PC-9 (cell line): ENCODE results near the gene MICAL3. TPM values are rescaled to one million over a fixed set of nuclear protein-coding genes. Genes with fewer than 3 reads are reported as not detected.

Experiments used
- BruUV-seq: library from RNA; stranded (reverse); fragments of 400-500 nt; replicated peaks from 2 replicates; lab custom pipeline; 2021; lab: Mats Ljungman, UMichigan
- CTCF ChIA-PET: fragments of 300-600 bp; sonication (Branson Sonifier 250); formaldehyde crosslinking; loops from one replicate; lab custom pipeline; 2022; ENCODE audit warnings: antibody characterized with exemption; lab: Charles Lee
- POLR2A ChIA-PET: fragments of 300-600 bp; sonication (Branson Sonifier 250); formaldehyde crosslinking; loops from one replicate; lab custom pipeline; 2022; ENCODE audit warnings: antibody characterized with exemption; ENCODE audit not compliant: unreplicated experiment; lab: Charles Lee
- DNase-seq, 2 experiments: peaks; one replicate each; pipeline versions ENCODE4 v3.0.0 to v3.0.0-alpha.2; 2015 to 2022; ENCODE audit warnings: mixed read lengths in 1 of 2
- H2AFZ ChIP-seq: fragments of 200-600 bp; sonication (generic); 2 replicates; pipeline ENCODE4 v1.8.1; 2017; ENCODE audit warnings: antibody characterized with exemption
- H3F3A ChIP-seq: fragments of 200-600 bp; sonication (generic); 2 replicates; pipeline ENCODE4 v1.8.1; 2017; ENCODE audit warnings: antibody characterized with exemption, mild to moderate bottlenecking, low read depth; ENCODE audit not compliant: insufficient read depth
- H3K27ac ChIP-seq: fragments of 200-600 bp; sonication (generic); 2 replicates; pipeline ENCODE4 v1.6.1; 2016; ENCODE audit warnings: mixed run types
- H3K27me3 ChIP-seq: fragments of 200-600 bp; sonication (generic); 2 replicates; pipeline ENCODE4 v1.6.1; 2016; ENCODE audit warnings: low read depth, mixed run types; ENCODE audit not compliant: insufficient read depth
- H3K36me3 ChIP-seq: fragments of 200-600 bp; sonication (generic); 2 replicates; pipeline ENCODE4 v1.6.1; 2016; ENCODE audit warnings: low read depth, mixed run types
- H3K4me1 ChIP-seq: fragments of 200-600 bp; sonication (generic); replicated peaks from 2 replicates; pipeline ENCODE4 v1.6.1; 2016; ENCODE audit warnings: mixed run types; ENCODE audit not compliant: insufficient read depth
- H3K4me2 ChIP-seq: fragments of 200-600 bp; sonication (generic); 2 replicates; pipeline ENCODE4 v1.6.1; 2017; ENCODE audit warnings: mixed run types
- H3K4me3 ChIP-seq: fragments of 200-600 bp; sonication (generic); 2 replicates; pipeline ENCODE4 v1.6.1; 2016; ENCODE audit warnings: mixed run types
- H3K79me2 ChIP-seq: fragments of 200-600 bp; sonication (generic); 2 replicates; pipeline ENCODE4 v1.6.1; 2017; ENCODE audit warnings: low read depth, mixed run types
- H3K9me2 ChIP-seq: fragments of 200-600 bp; sonication (generic); 2 replicates; pipeline ENCODE4 v1.8.1; 2017; ENCODE audit warnings: mild to moderate bottlenecking; ENCODE audit not compliant: insufficient read depth
- H3K9me3 ChIP-seq: fragments of 200-600 bp; sonication (generic); 2 replicates; pipeline ENCODE4 v1.8.1; 2016; ENCODE audit warnings: low read depth; ENCODE audit not compliant: insufficient read depth
- H4K20me1 ChIP-seq: fragments of 200-600 bp; sonication (generic); 2 replicates; pipeline ENCODE4 v1.8.1; 2017; ENCODE audit not compliant: insufficient read depth
- EZH2 ChIP-seq: fragments of 200-600 bp; sonication (generic); IDR thresholded peaks from 2 replicates; pipeline ENCODE4 v1.8.0; 2017; ENCODE audit warnings: antibody characterized with exemption, low read depth
- intact Hi-C: fragments of 100-400 bp; cut with micrococcal nuclease; formaldehyde crosslinking; loops from one replicate; pipeline ENCODE4 v1.10.0; 2022; ENCODE audit not compliant: unreplicated experiment
- total RNA-seq: library from RNA; stranded (reverse); gene quantifications from 2 replicates; pipeline ENCODE4 v1.2.3, GENCODE V29; 2021
- TF ChIP-seq, protein P1 (sequence below): fragments of 200-600 bp; sonication (generic); conservative IDR thresholded peaks from 2 replicates; pipeline ENCODE4 v1.6.1; 2017; ENCODE audit warnings: mixed run types, antibody characterized with exemption, mild to moderate bottlenecking, moderate library complexity

MICAL3 gene
- total RNA-seq, 1 experiment from 2014 or later = 27.4 TPM

DNA sequence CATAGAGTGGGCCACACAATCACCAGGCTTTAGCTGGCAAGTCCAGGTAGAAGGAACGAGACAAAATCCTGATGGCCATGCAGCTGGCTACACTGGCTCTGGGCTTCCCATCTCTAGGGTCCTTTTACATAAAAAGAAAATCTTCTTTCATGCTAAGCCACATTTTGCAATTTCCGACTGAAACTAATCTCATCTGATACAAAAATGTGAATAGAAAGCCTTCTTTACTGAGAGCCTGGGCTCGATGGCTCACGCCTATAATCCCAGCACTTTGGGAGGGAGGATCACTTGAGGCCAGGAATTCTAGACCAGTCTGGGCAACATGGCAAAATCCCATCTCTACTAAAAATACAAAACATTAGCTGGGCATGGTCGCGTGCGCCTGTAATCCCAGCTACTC, 67.2 kb downstream of the MICAL3 start:
- intact Hi-C loops = no loop called here
- Histone ChIP-seq H3K9me3 (no peaks in the 10 kb centered on the region), H3K4me2 (no peak overlapping the region), H2AFZ (no peak overlapping the region), H3F3A (no peaks in the 10 kb centered on the region), H3K27me3 (no peaks in the 10 kb centered on the region), H3K4me3 (no peak overlapping the region), H3K79me2 (no peaks in the 10 kb centered on the region; the same call in 1 of the 2 replicates), H3K9me2 (no peaks in the 10 kb centered on the region), H3K27ac (no peak overlapping the region), H3K36me3 (no peaks in the 10 kb centered on the region), H4K20me1 (no peaks in the 10 kb centered on the region), H3K4me1 (no peaks in the 10 kb centered on the region)
- no peak for DNase-seq
- no peak for TF ChIP-seq EZH2
- TF ChIP-seq, protein P1, sequence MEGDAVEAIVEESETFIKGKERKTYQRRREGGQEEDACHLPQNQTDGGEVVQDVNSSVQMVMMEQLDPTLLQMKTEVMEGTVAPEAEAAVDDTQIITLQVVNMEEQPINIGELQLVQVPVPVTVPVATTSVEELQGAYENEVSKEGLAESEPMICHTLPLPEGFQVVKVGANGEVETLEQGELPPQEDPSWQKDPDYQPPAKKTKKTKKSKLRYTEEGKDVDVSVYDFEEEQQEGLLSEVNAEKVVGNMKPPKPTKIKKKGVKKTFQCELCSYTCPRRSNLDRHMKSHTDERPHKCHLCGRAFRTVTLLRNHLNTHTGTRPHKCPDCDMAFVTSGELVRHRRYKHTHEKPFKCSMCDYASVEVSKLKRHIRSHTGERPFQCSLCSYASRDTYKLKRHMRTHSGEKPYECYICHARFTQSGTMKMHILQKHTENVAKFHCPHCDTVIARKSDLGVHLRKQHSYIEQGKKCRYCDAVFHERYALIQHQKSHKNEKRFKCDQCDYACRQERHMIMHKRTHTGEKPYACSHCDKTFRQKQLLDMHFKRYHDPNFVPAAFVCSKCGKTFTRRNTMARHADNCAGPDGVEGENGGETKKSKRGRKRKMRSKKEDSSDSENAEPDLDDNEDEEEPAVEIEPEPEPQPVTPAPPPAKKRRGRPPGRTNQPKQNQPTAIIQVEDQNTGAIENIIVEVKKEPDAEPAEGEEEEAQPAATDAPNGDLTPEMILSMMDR = no peak
- POLR2A ChIA-PET = interaction anchor here (0.6 kb wide), 1 partner anchor 328 kb away, joined by 5 read pairs; no protein-coding TSS in a partner anchor
- BruUV-seq = no TSS peak
- CTCF ChIA-PET = no interaction called here

DNA sequence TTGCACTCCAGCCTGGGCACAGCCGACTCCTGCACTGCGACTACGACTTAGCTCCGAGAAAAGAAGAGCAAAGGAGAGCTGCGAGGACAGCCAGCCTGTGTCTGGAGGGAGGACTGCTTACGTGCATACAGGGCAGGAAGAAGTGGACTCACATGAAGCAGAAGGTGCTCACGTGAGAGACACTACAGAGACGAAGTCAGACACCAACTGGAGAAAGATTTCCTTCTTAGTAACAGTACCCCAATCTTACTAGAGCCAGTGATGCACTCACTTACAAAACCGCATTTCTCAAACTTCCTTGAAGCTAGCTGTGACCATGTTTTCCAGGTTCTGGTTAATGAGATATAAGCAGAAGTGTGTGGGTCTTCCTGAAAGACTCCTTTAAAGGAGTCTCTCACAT, 67.7 kb downstream of the MICAL3 start:
- intact Hi-C loops = no loop called here
- ChIA-PET POLR2A (no interaction called here), CTCF (interaction anchor here (1.4 kb wide), 1 partner anchor 120 kb away, joined by 3 read pairs; no protein-coding TSS in a partner anchor)
- Histone ChIP-seq H3K4me2 (no peak overlapping the region), H3K9me3 (no peaks in the 10 kb centered on the region), H3F3A (no peaks in the 10 kb centered on the region), H3K27me3 (no peaks in the 10 kb centered on the region), H2AFZ (no peak overlapping the region), H3K4me1 (no peaks in the 10 kb centered on the region), H3K79me2 (no peaks in the 10 kb centered on the region; the same call in 1 of the 2 replicates), H4K20me1 (no peaks in the 10 kb centered on the region), H3K36me3 (no peaks in the 10 kb centered on the region), H3K27ac (no peak overlapping the region), H3K4me3 (no peak overlapping the region), H3K9me2 (no peaks in the 10 kb centered on the region)
- DNase-seq = no peak
- no TSS peak for BruUV-seq
- TF ChIP-seq, protein P1 = no peak
- no peak for TF ChIP-seq EZH2

DNA sequence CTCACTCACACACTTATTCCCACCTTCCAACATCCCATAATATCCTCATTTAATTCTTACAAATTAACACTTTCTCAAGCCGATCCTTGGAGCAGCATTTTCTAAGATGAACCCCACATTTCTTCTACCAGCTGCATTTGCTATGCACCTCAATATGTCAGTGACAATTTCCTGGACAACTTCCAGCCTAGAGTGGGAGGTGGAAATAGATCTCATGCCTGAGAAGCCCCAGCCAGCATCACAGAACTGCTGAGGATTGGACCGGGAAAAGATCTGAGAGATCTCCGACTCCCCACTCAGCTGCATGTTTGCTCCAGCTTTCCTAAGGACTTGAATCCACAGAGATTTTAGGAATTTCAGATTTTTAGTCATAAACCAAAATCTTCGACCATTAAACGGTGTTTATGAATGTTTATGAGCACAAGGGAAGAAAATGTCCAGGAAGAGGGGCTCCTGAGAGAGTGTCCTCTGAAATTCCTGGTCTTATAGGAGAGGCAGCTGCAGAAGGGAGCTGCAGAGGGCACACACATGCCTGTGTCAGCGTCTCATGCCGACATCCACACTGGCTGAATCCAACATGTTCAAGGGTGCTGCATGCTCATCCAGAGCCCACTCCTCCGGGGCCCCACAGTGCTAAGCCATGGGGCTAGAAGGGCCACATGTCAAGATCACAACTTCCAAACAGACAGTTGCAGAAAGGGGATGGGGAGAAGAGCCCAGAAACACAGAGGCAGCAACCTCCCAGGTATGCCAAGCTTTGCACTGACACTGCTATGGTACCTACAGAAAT, 68.6 kb downstream of the MICAL3 start:
- no TSS peak for BruUV-seq

More for the DNA sequence above, 68.6 kb downstream of the MICAL3 start:
- no peak overlapping the region for H3K4me2 ChIP-seq
- H3K79me2 ChIP-seq = no peaks in the 10 kb centered on the region; the same call in 1 of the 2 replicates
- CTCF ChIA-PET = interaction anchor here (1.4 kb wide), 1 partner anchor 121 kb away, joined by 3 read pairs; no protein-coding TSS in a partner anchor
- H3K36me3 ChIP-seq = no peaks in the 10 kb centered on the region
- no peaks in the 10 kb centered on the region for H3K4me1 ChIP-seq
- H3K9me2 ChIP-seq = no peaks in the 10 kb centered on the region
- H3K27me3 ChIP-seq = no peaks in the 10 kb centered on the region
- no peak overlapping the region for H3K27ac ChIP-seq
- H3K9me3 ChIP-seq = no peaks in the 10 kb centered on the region
- H4K20me1 ChIP-seq = no peaks in the 10 kb centered on the region
- intact Hi-C loops = no loop called here
- DNase-seq = no peak
- no peak overlapping the region for H2AFZ ChIP-seq
- TF ChIP-seq, protein P1 = no peak
- TF ChIP-seq EZH2 = no peak
- no peak overlapping the region for H3K4me3 ChIP-seq
- POLR2A ChIA-PET = no interaction called here
- no peaks in the 10 kb centered on the region for H3F3A ChIP-seq
